Activated T-helper 17 cell treated with anti-CD3 and anti-CD28 coated beads, Interleukin-2, amount 50 U/mL, for 72 hours (primary cell): ENCODE results near the gene ARID3B. TPM values are rescaled to one million over a fixed set of nuclear protein-coding genes. Genes with fewer than 3 reads are reported as not detected.

Experiments used
- ATAC-seq: fragments of 150-1000 bp; cut with Tn5 transposase; replicated peaks from 2 replicates; pipeline ENCODE4 v1.10.0; 2021; ENCODE audit warnings: mild to moderate bottlenecking, moderate library complexity
- H3K27ac Mint-ChIP-seq: one replicate; pipeline ENCODE4 v1.8.0; 2022; ENCODE audit warnings: mixed read lengths
- H3K27me3 Mint-ChIP-seq: one replicate; pipeline ENCODE4 v1.8.0; 2022; ENCODE audit warnings: mixed read lengths
- H3K36me3 Mint-ChIP-seq: one replicate; pipeline ENCODE4 v1.8.0; 2022; ENCODE audit warnings: low read depth, mild to moderate bottlenecking, mixed read lengths
- H3K4me1 Mint-ChIP-seq: one replicate; pipeline ENCODE4 v1.8.0; 2022; ENCODE audit warnings: mixed read lengths
- H3K4me3 Mint-ChIP-seq: one replicate; pipeline ENCODE4 v1.8.0; 2022; ENCODE audit warnings: mild to moderate bottlenecking, mixed read lengths
- H3K9me3 Mint-ChIP-seq: one replicate; pipeline ENCODE4 v1.8.0; 2022; ENCODE audit warnings: mixed read lengths
- total RNA-seq, 2 donors: library from RNA; stranded (reverse); gene quantifications; one replicate each; pipeline ENCODE4 v1.2.3, GENCODE V29; 2022

ARID3B gene
- total RNA-seq, 2 donors from 2014 or later, result 40.3 to 43.9 TPM

- H3K27ac Mint-ChIP-seq, result peak overlapping the region; percentile 43
- no peaks in the 10 kb centered on the region for H3K27me3 Mint-ChIP-seq
- H3K36me3 Mint-ChIP-seq, result peaks cover 88% of the 10 kb centered on the region
- no peaks in the 10 kb centered on the region for H3K9me3 Mint-ChIP-seq
- H3K4me3 Mint-ChIP-seq, result no peak overlapping the region
- ATAC-seq, result no peak
- H3K4me1 Mint-ChIP-seq, result peaks cover 31% of the 10 kb centered on the region
These were observed 27.6 kb downstream of the ARID3B start for GRCh38 chr15:74568594-74568993.

DNA sequence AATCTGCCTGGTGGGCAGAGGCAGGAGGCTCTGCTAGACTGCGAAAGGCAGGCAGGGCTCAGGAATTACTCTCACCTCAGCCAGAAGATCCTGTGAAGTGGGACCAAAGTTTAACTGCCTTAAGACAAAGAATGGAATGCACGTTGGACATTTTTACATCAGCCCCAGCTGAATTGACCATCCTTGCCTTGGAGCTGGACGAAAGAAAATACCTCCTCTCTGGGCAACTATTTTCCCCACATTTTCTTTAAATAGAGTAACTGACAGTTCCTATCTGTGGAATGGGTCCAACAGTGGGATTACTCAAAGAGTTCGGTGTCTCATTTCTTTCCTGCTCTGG, 28.7 kb downstream of the ARID3B start:
- Mint-ChIP-seq H3K4me3 (no peak overlapping the region), H3K9me3 (no peaks in the 10 kb centered on the region), H3K36me3 (peaks cover 88% of the 10 kb centered on the region), H3K4me1 (peaks cover 31% of the 10 kb centered on the region), H3K27ac (no peak overlapping the region), H3K27me3 (no peaks in the 10 kb centered on the region)
- no peak for ATAC-seq

- no peak for ATAC-seq
- no peak overlapping the region for H3K27ac Mint-ChIP-seq
- H3K9me3 Mint-ChIP-seq, result no peaks in the 10 kb centered on the region
- H3K4me1 Mint-ChIP-seq, result peaks cover 26% of the 10 kb centered on the region
- H3K36me3 Mint-ChIP-seq, result peaks cover 95% of the 10 kb centered on the region
- no peaks in the 10 kb centered on the region for H3K27me3 Mint-ChIP-seq
- no peak overlapping the region for H3K4me3 Mint-ChIP-seq
These were observed 30.2 kb downstream of the ARID3B start for GRCh38 chr15:74571191-74571590.

GRCh38 chr15:74573987-74574386, 33.0 kb downstream of the ARID3B start:
- Mint-ChIP-seq H3K36me3 (peaks cover 96% of the 10 kb centered on the region), H3K27me3 (no peaks in the 10 kb centered on the region), H3K27ac (peak overlapping the region; percentile 78), H3K9me3 (no peaks in the 10 kb centered on the region), H3K4me3 (no peak overlapping the region), H3K4me1 (peaks cover 15% of the 10 kb centered on the region)
- peak; percentile 91 for ATAC-seq

DNA sequence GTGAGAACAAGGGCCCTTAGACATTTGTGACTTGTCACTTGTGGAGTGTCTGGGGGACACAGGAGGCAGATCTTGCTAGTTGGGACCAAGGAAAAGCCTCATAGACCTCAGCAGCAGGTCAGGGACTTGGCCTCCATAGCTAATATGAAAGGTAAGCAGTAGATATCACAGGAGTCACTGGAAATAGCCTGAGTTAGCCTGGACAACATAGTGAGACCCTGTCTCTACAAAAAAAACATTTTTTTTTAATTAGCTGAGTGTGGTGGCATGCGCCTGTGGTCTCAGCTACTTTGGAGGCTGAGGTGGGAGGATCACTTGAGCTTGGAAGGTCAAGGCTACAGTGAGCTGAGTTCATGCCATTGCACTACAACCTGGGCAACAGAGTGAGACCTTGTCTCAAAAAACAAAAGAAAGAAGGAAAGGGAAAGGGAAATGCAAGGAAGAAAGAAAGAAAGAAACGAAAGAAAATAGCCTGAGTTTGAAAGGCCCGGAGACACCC, 37.5 kb downstream of the ARID3B start:
- Mint-ChIP-seq H3K36me3 (peaks cover 93% of the 10 kb centered on the region), H3K4me1 (peaks cover 9% of the 10 kb centered on the region), H3K4me3 (no peak overlapping the region), H3K9me3 (no peaks in the 10 kb centered on the region), H3K27ac (peak overlapping the region; percentile 83), H3K27me3 (no peaks in the 10 kb centered on the region)
- no peak for ATAC-seq

- Mint-ChIP-seq H3K36me3 (peaks cover 93% of the 10 kb centered on the region), H3K27me3 (no peaks in the 10 kb centered on the region), H3K4me1 (peaks cover 7% of the 10 kb centered on the region), H3K4me3 (no peak overlapping the region), H3K27ac (peak overlapping the region; percentile 83), H3K9me3 (no peaks in the 10 kb centered on the region)
- ATAC-seq, result no peak
These were observed 38.0 kb downstream of the ARID3B start for GRCh38 chr15:74579001-74579400.

- Mint-ChIP-seq H3K36me3 (peaks cover 80% of the 10 kb centered on the region), H3K4me1 (peaks cover 4% of the 10 kb centered on the region), H3K9me3 (no peaks in the 10 kb centered on the region), H3K4me3 (no peak overlapping the region), H3K27ac (peak overlapping the region; percentile 58), H3K27me3 (no peaks in the 10 kb centered on the region)
- ATAC-seq, result no peak
These were observed 39.7 kb downstream of the ARID3B start for GRCh38 chr15:74580538-74581350.

DNA sequence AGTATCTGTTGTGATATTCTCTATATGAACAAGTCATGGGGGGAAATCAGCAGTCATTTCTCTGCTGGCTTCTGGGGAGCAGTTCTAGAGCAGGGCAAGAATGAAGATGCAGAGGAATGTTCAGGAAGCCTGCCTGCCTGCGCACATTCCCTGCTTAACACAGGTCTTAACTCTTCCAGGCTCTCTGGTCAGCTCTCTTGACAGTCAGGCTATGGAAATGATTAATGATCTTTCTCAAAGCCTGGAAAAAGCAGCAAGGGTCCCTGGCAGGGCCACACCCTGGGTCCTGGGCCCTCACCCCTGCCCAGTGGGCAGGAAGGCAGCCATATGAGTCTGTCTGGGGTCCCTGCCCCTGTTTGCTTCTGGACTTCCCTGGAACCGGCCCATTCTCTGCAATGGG, 43.2 kb downstream of the ARID3B start:
- ATAC-seq, result no peak
- Mint-ChIP-seq H3K27me3 (no peaks in the 10 kb centered on the region), H3K4me1 (no peaks in the 10 kb centered on the region), H3K27ac (peak overlapping the region; percentile 63), H3K36me3 (peaks cover 74% of the 10 kb centered on the region), H3K4me3 (no peak overlapping the region), H3K9me3 (no peaks in the 10 kb centered on the region)

- H3K36me3 Mint-ChIP-seq, result peaks cover 74% of the 10 kb centered on the region
These were observed 43.8 kb downstream of the ARID3B start for GRCh38 chr15:74584779-74585178.

DNA sequence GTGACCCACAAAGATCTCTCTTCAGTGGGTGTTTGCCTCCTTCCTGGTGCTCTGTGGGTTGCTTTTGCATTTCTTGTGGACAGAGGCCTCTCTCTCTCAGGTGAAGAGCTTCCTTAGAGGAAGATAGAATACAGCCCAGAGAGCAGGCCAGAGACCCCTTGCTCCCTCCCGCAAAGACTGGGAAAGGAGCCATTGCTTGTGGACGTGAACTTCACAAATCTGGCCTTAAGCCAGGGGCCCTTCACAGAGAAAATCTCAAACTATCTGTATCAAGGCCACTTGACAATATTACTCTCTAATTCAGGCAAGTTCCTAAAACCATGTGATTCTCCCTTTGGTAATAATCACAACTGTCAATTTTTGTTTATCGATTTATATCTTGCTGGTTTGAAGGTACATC, 44.2 kb downstream of the ARID3B start:
- Mint-ChIP-seq H3K4me3 (no peak overlapping the region), H3K36me3 (peaks cover 74% of the 10 kb centered on the region), H3K27ac (peak overlapping the region; percentile 46), H3K4me1 (no peaks in the 10 kb centered on the region), H3K9me3 (no peaks in the 10 kb centered on the region), H3K27me3 (no peaks in the 10 kb centered on the region)
- ATAC-seq, result no peak

More at GRCh38 chr15:74584779-74585178, 43.8 kb downstream of the ARID3B start:
- ATAC-seq, result no peak
- H3K4me3 Mint-ChIP-seq, result no peak overlapping the region
- no peaks in the 10 kb centered on the region for H3K9me3 Mint-ChIP-seq
- H3K27ac Mint-ChIP-seq, result peak overlapping the region; percentile 63
- no peaks in the 10 kb centered on the region for H3K4me1 Mint-ChIP-seq
- no peaks in the 10 kb centered on the region for H3K27me3 Mint-ChIP-seq

DNA sequence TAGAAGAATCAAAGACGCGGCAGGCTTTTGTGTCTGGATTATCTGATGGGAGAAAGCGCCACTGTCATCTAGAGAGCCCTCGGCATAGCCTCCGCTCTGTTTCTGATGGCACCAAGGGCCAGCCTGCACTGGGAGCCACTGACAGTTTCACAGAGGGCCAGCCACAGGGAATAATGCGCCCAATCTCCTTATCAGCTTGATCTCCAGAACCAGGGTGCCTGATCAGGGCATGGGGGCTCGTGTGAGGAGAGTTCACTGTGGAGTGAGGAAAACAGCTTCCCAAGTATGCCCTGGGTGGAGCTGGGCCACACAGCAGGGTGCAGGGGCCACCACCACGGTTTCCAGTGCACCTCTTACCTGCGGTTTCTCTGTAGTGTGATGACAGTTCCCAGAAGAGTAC, 44.8 kb downstream of the ARID3B start:
- no peaks in the 10 kb centered on the region for H3K4me1 Mint-ChIP-seq
- peak overlapping the region; percentile 46 for H3K27ac Mint-ChIP-seq
- ATAC-seq, result no peak
- H3K27me3 Mint-ChIP-seq, result no peaks in the 10 kb centered on the region
- no peaks in the 10 kb centered on the region for H3K9me3 Mint-ChIP-seq
- H3K4me3 Mint-ChIP-seq, result no peak overlapping the region
- H3K36me3 Mint-ChIP-seq, result peaks cover 78% of the 10 kb centered on the region

GRCh38 chr15:74589826-74590225, 48.8 kb downstream of the ARID3B start:
- H3K4me1 Mint-ChIP-seq, result no peaks in the 10 kb centered on the region
- H3K9me3 Mint-ChIP-seq, result no peaks in the 10 kb centered on the region
- H3K4me3 Mint-ChIP-seq, result no peak overlapping the region
- no peak overlapping the region for H3K27ac Mint-ChIP-seq
- H3K36me3 Mint-ChIP-seq, result peaks cover 85% of the 10 kb centered on the region
- H3K27me3 Mint-ChIP-seq, result no peaks in the 10 kb centered on the region
- ATAC-seq, result no peak

DNA sequence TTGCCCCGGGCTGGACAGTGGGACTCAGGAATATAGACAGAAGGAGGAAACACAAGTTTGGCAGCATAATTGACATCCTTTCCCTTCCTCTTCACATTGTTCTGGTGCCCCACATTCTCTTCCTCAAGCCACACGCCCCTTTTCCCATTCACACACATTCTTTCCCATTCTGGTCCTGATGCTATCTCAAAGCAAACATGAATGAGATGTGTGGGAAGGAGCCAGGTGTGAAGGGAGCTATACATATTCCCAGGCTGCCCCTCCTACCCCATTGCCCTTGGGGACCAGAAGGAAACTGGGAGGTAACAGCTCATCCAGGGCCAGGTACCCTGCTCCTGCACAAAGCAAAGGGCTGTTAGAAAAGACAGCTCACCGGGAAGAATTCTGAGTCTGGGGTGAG, 51.2 kb downstream of the ARID3B start:
- peaks cover 82% of the 10 kb centered on the region for H3K36me3 Mint-ChIP-seq
- H3K27me3 Mint-ChIP-seq, result no peaks in the 10 kb centered on the region
- no peak overlapping the region for H3K4me3 Mint-ChIP-seq
- H3K27ac Mint-ChIP-seq, result no peak overlapping the region
- H3K9me3 Mint-ChIP-seq, result no peaks in the 10 kb centered on the region
- H3K4me1 Mint-ChIP-seq, result no peaks in the 10 kb centered on the region
- ATAC-seq, result no peak

DNA sequence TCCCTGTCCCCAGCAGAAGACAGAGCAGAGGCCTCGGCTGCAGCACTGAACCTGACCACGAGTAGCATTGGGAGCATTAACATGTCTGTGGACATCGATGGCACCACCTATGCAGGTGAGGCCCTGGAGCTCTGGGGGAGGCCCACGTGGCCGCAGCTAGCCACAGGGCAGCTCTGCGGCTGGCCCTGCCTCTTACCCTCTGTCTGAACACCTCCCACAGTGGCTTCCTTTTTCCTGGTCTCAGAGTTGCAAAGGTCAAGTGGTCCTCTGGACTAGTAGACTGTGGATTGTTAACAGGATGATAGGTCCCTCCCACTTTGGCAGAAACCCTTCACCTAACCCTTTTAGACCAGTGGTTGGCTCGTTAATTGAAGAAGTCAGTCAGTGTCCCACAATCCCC, 52.1 kb downstream of the ARID3B start:
- no peak overlapping the region for H3K27ac Mint-ChIP-seq
- no peak for ATAC-seq
- peaks cover 83% of the 10 kb centered on the region for H3K36me3 Mint-ChIP-seq
- H3K4me1 Mint-ChIP-seq, result peaks cover 5% of the 10 kb centered on the region
- H3K4me3 Mint-ChIP-seq, result no peak overlapping the region
- no peaks in the 10 kb centered on the region for H3K27me3 Mint-ChIP-seq
- H3K9me3 Mint-ChIP-seq, result no peaks in the 10 kb centered on the region

DNA sequence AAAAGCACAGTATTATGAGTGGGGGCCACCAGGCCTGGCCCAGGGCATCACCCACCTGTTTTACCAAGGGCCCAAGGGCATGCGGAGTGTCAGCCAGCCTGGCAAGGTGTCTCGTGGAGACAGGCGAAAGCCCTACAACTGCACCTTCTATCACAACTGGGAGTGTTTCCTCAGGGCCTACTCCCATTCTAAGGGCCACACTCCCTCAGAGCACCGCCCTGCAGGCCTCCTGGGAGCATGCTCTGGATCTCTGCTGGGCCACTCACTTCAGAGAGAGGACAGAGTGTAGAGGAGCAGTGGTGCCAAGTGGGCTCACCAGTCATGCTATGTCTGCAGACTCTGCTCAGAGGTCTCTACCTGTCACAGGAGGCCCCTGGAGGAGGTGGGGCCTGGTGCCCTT, 53.4 kb downstream of the ARID3B start:
- H3K36me3 Mint-ChIP-seq, result peaks cover 79% of the 10 kb centered on the region
- peaks cover 9% of the 10 kb centered on the region for H3K4me1 Mint-ChIP-seq
- no peaks in the 10 kb centered on the region for H3K9me3 Mint-ChIP-seq
- no peak overlapping the region for H3K4me3 Mint-ChIP-seq
- H3K27me3 Mint-ChIP-seq, result no peaks in the 10 kb centered on the region
- no peak overlapping the region for H3K27ac Mint-ChIP-seq
- no peak for ATAC-seq
